ENCODE results near the gene LAMB2. TPM values are rescaled to one million over a fixed set of nuclear protein-coding genes. Genes with fewer than 3 reads are reported as not detected.

The LAMB2 gene
- total RNA-seq, 2 experiments from 2014 or later: 0.44 TPM; not detected in 1

GRCh38 chr3:49104427-49105291, 28.2 kb downstream of the LAMB2 start, which contains the start of gene QARS1:
TSS of gene QARS1 (minus strand) at chr3:49104757. CDS start at chr3:49104733, 24 bp downstream.
- BruUV-seq (replicated peaks): TSS peak; percentile 97
- Histone ChIP-seq H3K79me2 (ENCODE audit: insufficient read depth, low read depth, low read length) (peaks cover 17% of the 10 kb centered on the region), H3K4me2 (ENCODE audit: low read length) (peak within 1 kb of the TSS; percentile 70), H3K4me1 (ENCODE audit: insufficient read depth, low read length, poor library complexity, severe bottlenecking) (peaks cover 24% of the 10 kb centered on the region), H3K36me3 (ENCODE audit: insufficient read depth, low read length) (peaks cover 61% of the 10 kb centered on the region), H2AFZ (ENCODE audit: low read length) (peak within 1 kb of the TSS; percentile 72), H4K20me1 (ENCODE audit: insufficient read depth, low read length) (no peaks in the 10 kb centered on the region), H3K9me3 (ENCODE audit: low read length) (no peaks in the 10 kb centered on the region), H3K9me2 (ENCODE audit: insufficient read depth, low read length) (no peaks in the 10 kb centered on the region), H3K4me3 (ENCODE audit: low read depth, low read length, poor library complexity, severe bottlenecking) (peak within 1 kb of the TSS; percentile 79), H3K27ac (ENCODE audit: low read depth, low read length, poor library complexity, severe bottlenecking) (peak within 1 kb of the TSS; percentile 76)
- intact Hi-C loops (cut with micrococcal nuclease; ENCODE audit: unreplicated experiment): loop anchor here (1.0 kb wide), 1 partner anchor 10 kb away; the partner anchor contains the start of gene QRICH1
- TF ChIP-seq CTCF (conservative IDR thresholded peaks at IDR 0.05; ENCODE audit: low read length) (no peak), EZH2phosphoT487 (IDR thresholded peaks at IDR 0.05; ENCODE audit: borderline replicate concordance, low read depth, low read length) (no peak)
- peak; percentile 94 for DNase-seq (ENCODE audit: low spot score)
- CTCF ChIA-PET (ENCODE audit: unreplicated experiment): interaction anchor here (0.8 kb wide), 1 partner anchor 11 kb away, joined by 3 read pairs; the partner anchor contains the start of gene QRICH1
- POLR2A ChIA-PET: interaction anchor here (0.6 to 2.4 kb wide), 5 partner anchors 11 to 113 kb away, joined by 3 to 14 read pairs (median 3); partner anchors contain the start of genes NDUFAF3, QRICH1, USP19 and WDR6

GRCh38 chr3:49104052-49104426, 28.8 kb downstream of the LAMB2 start:
- peak; percentile 8 for DNase-seq (ENCODE audit: low spot score)
- H2AFZ ChIP-seq (ENCODE audit: low read length): peak overlapping the region; percentile 72; the same call in 1 of the 2 replicates
- H3K36me3 ChIP-seq (ENCODE audit: insufficient read depth, low read length): peaks cover 61% of the 10 kb centered on the region
- no peaks in the 10 kb centered on the region for H3K9me3 ChIP-seq (ENCODE audit: low read length)
- no peaks in the 10 kb centered on the region for H4K20me1 ChIP-seq (ENCODE audit: insufficient read depth, low read length)
- peaks cover 17% of the 10 kb centered on the region for H3K79me2 ChIP-seq (ENCODE audit: insufficient read depth, low read depth, low read length)
- peak overlapping the region; percentile 79 for H3K4me3 ChIP-seq (ENCODE audit: low read depth, low read length, poor library complexity, severe bottlenecking)
- H3K4me1 ChIP-seq (ENCODE audit: insufficient read depth, low read length, poor library complexity, severe bottlenecking): peaks cover 24% of the 10 kb centered on the region
- H3K4me2 ChIP-seq (ENCODE audit: low read length): peak overlapping the region; percentile 70
- ChIA-PET CTCF (ENCODE audit: unreplicated experiment) (interaction anchor here (0.6 to 0.8 kb wide), 2 partner anchors 10 to 336 kb away, joined by 3 to 7 read pairs; partner anchors contain the start of gene QRICH1), POLR2A (interaction anchor here (0.6 to 2.4 kb wide), 5 partner anchors 10 to 113 kb away, joined by 3 to 14 read pairs (median 3); partner anchors contain the start of genes NDUFAF3, QRICH1, USP19 and WDR6)
- BruUV-seq (replicated peaks): TSS peak; percentile 74
- no peaks in the 10 kb centered on the region for H3K9me2 ChIP-seq (ENCODE audit: insufficient read depth, low read length)
- H3K27ac ChIP-seq (ENCODE audit: low read depth, low read length, poor library complexity, severe bottlenecking): peak overlapping the region; percentile 76
- TF ChIP-seq EZH2phosphoT487 (IDR thresholded peaks at IDR 0.05; ENCODE audit: borderline replicate concordance, low read depth, low read length) (no peak), CTCF (conservative IDR thresholded peaks at IDR 0.05; ENCODE audit: low read length) (no peak)
- intact Hi-C loops (cut with micrococcal nuclease; ENCODE audit: unreplicated experiment): loop anchor here (1.0 kb wide), 1 partner anchor 10 kb away; the partner anchor contains the start of gene QRICH1

Measured in OCI-LY7 (cell line).